ENCODE data around the gene C20orf96. TPM values are rescaled to one million over a fixed set of nuclear protein-coding genes. Genes with fewer than 3 reads are reported as not detected.
A peak's percentile ranks its signal among the peaks of the same experiment; 100 is the strongest.
"Not testable (repeated sequence)": the region's sequence is repeated elsewhere in the genome, so short reads cannot be mapped to it uniquely, and the experiment has no call there.

The C20orf96 gene, protein sequence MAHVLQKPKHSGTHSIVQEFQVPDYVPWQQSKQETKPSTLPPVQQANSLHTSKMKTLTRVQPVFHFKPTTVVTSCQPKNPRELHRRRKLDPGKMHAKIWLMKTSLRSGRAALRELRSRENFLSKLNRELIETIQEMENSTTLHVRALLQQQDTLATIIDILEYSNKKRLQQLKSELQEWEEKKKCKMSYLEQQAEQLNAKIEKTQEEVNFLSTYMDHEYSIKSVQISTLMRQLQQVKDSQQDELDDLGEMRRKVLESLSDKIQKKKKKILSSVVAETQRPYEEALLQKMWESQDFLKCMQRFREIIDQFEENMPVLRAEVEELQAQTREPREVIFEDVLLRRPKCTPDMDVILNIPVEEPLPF
- total RNA-seq = 11.6 TPM
- long read RNA-seq, partial matches to known transcripts = 8 of 13 reads
- long read RNA-seq, other reads (novel, unspliced or antisense) = 3 of 13 reads

DNA sequence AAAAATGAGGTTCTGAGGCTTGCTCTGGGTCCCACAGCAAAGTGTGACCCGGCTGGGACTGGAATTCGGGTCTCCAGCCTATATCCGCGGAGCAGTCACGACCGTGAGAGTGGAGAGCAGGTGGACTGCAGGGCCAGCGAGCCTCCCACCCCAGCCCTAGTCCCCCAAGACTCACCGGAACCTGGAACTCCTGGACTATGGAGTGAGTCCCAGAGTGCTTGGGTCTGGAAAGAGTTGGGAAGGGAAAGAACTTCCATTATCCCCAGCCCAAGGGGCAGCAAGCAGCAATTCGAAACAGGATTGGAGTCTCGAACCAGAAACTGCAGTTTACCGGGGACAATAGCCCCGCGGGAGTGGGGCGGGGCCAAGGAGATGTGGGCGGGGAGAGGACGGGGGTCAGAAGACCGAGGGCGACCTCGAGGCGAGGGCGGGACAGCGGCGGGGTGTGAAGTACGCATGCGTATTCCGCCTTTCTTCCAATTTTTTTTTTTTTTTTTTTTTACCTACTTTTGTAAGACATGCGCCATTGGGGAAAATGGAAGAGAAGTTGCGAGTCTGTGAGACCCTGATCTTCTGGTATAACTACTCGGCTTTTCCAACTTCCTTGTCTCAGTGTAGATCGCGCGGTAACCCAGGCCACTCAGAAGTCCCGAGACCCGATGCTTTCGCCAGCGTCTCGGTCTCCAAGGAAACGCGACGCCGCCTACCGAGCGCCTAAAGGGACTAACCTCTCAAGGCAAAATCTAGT is at the start of gene C20orf96:
C20orf96 (minus strand) TSS at position 667 of the 748 bp plus-strand sequence; CDS start at position 527, 140 bp downstream.
- H3K36me3 ChIP-seq = no peaks in the 10 kb centered on the region
- intact Hi-C loops (cut with DNase I) = no loop called here
- no peaks in the 10 kb centered on the region for H3K9me3 ChIP-seq
- ATAC-seq (peak; percentile 99), DNase-seq (peak; percentile 96)
- peak within 1 kb of the TSS; percentile 74 for H3K27ac ChIP-seq
- peak within 1 kb of the TSS; percentile 68 for H3K4me3 ChIP-seq
- TF ChIP-seq, protein P1, sequence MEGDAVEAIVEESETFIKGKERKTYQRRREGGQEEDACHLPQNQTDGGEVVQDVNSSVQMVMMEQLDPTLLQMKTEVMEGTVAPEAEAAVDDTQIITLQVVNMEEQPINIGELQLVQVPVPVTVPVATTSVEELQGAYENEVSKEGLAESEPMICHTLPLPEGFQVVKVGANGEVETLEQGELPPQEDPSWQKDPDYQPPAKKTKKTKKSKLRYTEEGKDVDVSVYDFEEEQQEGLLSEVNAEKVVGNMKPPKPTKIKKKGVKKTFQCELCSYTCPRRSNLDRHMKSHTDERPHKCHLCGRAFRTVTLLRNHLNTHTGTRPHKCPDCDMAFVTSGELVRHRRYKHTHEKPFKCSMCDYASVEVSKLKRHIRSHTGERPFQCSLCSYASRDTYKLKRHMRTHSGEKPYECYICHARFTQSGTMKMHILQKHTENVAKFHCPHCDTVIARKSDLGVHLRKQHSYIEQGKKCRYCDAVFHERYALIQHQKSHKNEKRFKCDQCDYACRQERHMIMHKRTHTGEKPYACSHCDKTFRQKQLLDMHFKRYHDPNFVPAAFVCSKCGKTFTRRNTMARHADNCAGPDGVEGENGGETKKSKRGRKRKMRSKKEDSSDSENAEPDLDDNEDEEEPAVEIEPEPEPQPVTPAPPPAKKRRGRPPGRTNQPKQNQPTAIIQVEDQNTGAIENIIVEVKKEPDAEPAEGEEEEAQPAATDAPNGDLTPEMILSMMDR (IDR thresholded peaks at IDR 0.05) = peak; percentile 46
- H3K4me1 ChIP-seq = peaks cover 17% of the 10 kb centered on the region
- H3K27me3 ChIP-seq (ENCODE audit: low read depth) = no peaks in the 10 kb centered on the region

DNA sequence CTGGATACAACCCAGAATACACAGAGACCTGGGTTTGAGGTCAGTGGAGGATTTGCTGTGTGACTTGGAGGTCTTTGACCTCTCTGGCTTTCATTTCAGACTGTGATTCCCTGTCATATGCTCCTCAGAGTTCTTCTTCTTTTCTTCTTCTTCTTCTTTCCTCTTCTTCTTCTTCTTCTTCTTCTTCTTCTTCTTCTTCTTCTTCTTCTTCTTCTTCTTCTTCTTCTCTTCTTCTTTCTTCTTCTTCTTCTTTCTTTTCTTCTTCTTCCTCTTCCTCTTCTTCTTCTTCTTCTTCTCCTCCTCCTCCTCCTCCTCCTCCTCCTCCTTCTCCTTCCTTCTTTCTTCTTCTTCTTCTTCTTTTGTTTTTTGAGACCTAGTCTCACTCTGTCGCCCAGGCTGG is 45.5 kb upstream of the C20orf96 start:
- DNase-seq; H3K27ac ChIP-seq; intact Hi-C loops (cut with DNase I); H3K36me3 ChIP-seq; H3K9me3 ChIP-seq; H3K4me3 ChIP-seq; H3K27me3 ChIP-seq (ENCODE audit: low read depth); ATAC-seq; H3K4me1 ChIP-seq: not testable (repeated sequence)

DNA sequence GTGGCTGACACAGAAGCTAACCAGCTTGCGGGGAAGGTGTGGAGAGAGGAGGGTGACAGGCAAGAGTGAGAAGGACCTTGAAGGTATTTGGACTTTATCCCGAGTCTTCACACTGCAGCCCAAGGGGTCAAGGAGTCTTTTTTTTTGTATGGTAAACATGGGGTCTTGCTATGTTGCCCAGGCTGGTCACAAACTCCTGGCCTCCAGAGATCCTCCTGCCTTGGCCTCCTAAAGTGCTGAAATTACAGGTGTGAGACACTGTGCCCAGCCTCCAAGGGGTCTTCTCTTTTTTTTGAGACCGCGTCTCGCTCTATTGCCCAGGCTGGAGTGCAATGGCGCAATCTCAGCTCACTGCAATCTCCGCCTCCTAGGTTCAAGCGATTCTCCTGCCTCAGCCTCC is 44.0 kb upstream of the C20orf96 start:
- TF ChIP-seq, protein P1 (IDR thresholded peaks at IDR 0.05) = no peak
- H3K36me3 ChIP-seq = no peaks in the 10 kb centered on the region
- peaks cover 12% of the 10 kb centered on the region for H3K4me1 ChIP-seq
- no peaks in the 10 kb centered on the region for H3K27me3 ChIP-seq (ENCODE audit: low read depth)
- H3K27ac ChIP-seq = no peak overlapping the region
- ATAC-seq (no peak), DNase-seq (no peak)
- H3K4me3 ChIP-seq = no peak overlapping the region
- H3K9me3 ChIP-seq = no peaks in the 10 kb centered on the region
- intact Hi-C loops (cut with DNase I) = no loop called here

DNA sequence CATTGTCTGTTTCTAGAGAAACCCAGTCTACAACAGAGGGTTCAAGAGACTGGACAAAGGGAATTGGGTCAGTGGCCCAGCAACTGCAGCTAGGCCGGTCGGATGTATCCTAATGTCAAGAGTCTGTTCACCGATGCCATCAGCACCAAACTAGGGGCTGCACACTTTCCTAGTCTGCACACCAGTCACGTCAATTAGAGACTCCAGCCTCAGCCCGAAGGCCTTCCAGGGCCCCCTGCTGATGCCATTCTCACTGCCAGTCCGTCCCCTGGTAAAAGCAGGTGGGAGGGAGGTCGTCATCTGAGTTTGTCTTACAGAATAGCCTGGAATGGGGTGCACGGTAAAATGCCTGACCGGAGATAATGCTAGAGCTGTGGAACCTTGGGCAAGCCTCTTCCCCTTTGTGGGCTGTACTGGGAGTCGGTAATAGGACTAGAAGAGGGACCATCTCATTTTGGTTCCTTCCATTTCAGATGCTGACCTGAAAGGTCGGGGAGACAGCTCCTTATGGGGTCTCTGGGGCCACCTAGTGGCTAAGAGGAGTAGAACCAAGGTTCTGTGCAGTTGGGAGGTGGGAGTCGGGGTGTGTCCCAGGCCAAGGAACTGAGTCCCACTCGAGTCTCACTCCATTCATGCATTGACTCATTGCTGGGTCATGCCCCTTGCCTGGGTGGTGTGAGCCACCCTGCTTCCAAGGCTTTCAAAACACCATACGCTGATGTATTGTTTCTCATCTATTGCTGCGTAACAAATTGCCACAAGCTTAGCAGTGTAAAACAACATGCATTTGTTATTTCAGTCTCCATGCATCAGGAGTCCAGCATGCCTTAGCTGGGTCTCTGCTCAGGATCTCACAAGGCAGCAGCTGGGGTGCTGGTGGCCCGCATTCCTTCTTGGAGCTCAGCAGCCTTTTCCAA is 39.9 kb upstream of the C20orf96 start:
- intact Hi-C loops (cut with DNase I) = no loop called here
- peak overlapping the region; percentile 18 for H3K27ac ChIP-seq
- no peaks in the 10 kb centered on the region for H3K36me3 ChIP-seq
- H3K27me3 ChIP-seq (ENCODE audit: low read depth) = no peaks in the 10 kb centered on the region
- peak; percentile 50 to 56 for ATAC-seq
- TF ChIP-seq, protein P1 (IDR thresholded peaks at IDR 0.05) = peak; percentile 85
- DNase-seq = no peak
- H3K4me1 ChIP-seq = peaks cover 34% of the 10 kb centered on the region
- no peaks in the 10 kb centered on the region for H3K9me3 ChIP-seq
- no peak overlapping the region for H3K4me3 ChIP-seq

DNA sequence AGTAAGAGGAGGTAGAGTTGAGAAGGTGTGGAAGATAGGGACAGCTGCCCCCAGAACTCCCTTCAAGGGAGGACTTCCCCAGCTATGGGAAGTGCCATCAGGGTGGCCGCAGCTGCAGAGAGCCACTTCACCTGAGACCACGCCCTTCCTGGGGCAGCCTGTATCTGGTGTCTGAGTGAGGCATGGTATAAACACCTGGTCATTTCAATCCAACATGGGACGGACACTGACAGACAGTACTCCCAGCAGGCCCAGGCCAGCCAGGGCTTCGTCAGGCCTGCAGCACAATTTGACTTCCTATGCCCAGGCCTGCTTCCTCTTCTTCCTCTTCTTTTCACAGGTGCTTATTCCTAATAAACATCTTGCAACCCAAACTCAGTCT is 39.3 kb upstream of the C20orf96 start:
- DNase-seq (no peak), ATAC-seq (no peak)
- Histone ChIP-seq H3K4me3 (no peak overlapping the region), H3K27me3 (ENCODE audit: low read depth) (no peaks in the 10 kb centered on the region), H3K9me3 (no peaks in the 10 kb centered on the region), H3K4me1 (peaks cover 34% of the 10 kb centered on the region), H3K27ac (peak overlapping the region; percentile 18), H3K36me3 (no peaks in the 10 kb centered on the region)
- TF ChIP-seq, protein P1 (IDR thresholded peaks at IDR 0.05) = no peak
- intact Hi-C loops (cut with DNase I) = no loop called here
